ENCODE data around the gene FRY.

FRY gene

GRCh38 chr13:32016119-32016518 lies 15.5 kb upstream of the FRY start:
- DNase-seq (ENCODE audit: low spot score) = no peak
- in situ Hi-C loops (cut with MboI; ENCODE audit: low pct_unique_long_range_greater_than_20kb, low sequenced_read_pairs, unreplicated experiment) = loop anchor here (10.0 kb wide), 1 partner anchor 101 kb away; no protein-coding TSS in a partner anchor
- TF ChIP-seq, protein P1, sequence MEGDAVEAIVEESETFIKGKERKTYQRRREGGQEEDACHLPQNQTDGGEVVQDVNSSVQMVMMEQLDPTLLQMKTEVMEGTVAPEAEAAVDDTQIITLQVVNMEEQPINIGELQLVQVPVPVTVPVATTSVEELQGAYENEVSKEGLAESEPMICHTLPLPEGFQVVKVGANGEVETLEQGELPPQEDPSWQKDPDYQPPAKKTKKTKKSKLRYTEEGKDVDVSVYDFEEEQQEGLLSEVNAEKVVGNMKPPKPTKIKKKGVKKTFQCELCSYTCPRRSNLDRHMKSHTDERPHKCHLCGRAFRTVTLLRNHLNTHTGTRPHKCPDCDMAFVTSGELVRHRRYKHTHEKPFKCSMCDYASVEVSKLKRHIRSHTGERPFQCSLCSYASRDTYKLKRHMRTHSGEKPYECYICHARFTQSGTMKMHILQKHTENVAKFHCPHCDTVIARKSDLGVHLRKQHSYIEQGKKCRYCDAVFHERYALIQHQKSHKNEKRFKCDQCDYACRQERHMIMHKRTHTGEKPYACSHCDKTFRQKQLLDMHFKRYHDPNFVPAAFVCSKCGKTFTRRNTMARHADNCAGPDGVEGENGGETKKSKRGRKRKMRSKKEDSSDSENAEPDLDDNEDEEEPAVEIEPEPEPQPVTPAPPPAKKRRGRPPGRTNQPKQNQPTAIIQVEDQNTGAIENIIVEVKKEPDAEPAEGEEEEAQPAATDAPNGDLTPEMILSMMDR (IDR thresholded peaks at IDR 0.05; ENCODE audit: extremely low read depth, insufficient read depth, missing control alignments) = no peak

DNA sequence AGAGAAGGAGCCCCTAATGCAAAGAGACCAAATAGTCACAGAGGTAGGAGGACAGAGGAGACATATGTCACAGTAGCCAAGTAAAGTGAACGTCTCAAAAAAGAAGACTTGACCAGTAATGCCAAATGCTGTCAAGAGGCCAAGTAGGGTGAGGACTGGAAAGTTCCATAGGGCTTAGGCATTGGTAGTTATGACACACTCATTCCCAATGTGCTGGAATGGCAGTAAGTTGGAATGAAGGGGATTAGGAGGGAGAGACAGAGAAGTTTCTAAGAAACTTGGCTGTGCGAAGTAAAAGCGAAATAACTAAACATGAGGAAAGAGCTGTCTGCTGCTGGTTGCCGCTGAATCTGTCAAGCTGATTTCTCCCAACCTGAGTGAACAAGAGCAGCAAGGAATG lies 14.9 kb upstream of the FRY start:
- TF ChIP-seq, protein P1 (IDR thresholded peaks at IDR 0.05; ENCODE audit: extremely low read depth, insufficient read depth, missing control alignments) = no peak
- in situ Hi-C loops (cut with MboI; ENCODE audit: low pct_unique_long_range_greater_than_20kb, low sequenced_read_pairs, unreplicated experiment) = loop anchor here (10.0 kb wide), 1 partner anchor 102 kb away; no protein-coding TSS in a partner anchor
- no peak for DNase-seq (ENCODE audit: low spot score)

DNA sequence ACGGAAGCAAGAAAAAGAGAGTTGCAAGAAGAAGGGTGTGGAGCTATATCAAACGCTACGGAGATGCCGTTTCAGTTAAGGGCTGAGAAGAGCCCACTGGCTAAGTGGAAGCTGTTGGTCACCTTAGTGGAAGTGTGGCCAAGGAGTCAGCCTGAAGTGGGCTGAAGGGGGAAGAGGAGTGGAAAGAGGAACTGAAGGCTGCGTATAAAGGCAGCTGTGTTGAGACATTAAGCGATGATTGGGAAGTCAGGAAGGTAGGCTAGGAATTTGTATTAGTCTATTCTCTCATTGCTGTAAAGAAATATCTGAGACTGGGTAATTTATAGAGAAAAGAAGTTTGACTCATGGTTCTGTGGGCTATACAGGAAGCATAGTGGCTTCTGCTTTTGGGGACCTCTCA lies 14.1 kb upstream of the FRY start:
- in situ Hi-C loops (cut with MboI; ENCODE audit: low pct_unique_long_range_greater_than_20kb, low sequenced_read_pairs, unreplicated experiment) = loop anchor here (10.0 kb wide), 1 partner anchor 103 kb away; no protein-coding TSS in a partner anchor
- TF ChIP-seq, protein P1 (IDR thresholded peaks at IDR 0.05; ENCODE audit: extremely low read depth, insufficient read depth, missing control alignments) = no peak

GRCh38 chr13:32019612-32020233 lies 11.9 kb upstream of the FRY start:
- TF ChIP-seq, protein P1 (IDR thresholded peaks at IDR 0.05; ENCODE audit: extremely low read depth, insufficient read depth, missing control alignments) = peak; percentile 88
- in situ Hi-C loops (cut with MboI; ENCODE audit: low pct_unique_long_range_greater_than_20kb, low sequenced_read_pairs, unreplicated experiment) = loop anchor here (10.0 kb wide), 2 partner anchors 105 to 295 kb away; partner anchors contain the start of genes BRCA2 and ZAR1L
- peak; percentile 70 for DNase-seq (ENCODE audit: low spot score)

More for the DNA sequence above, 14.1 kb upstream of the FRY start:
- DNase-seq (ENCODE audit: low spot score) = no peak

GRCh38 chr13:32021785-32022184 lies 9.8 kb upstream of the FRY start:
- in situ Hi-C loops (cut with MboI; ENCODE audit: low pct_unique_long_range_greater_than_20kb, low sequenced_read_pairs, unreplicated experiment) = loop anchor here (10.0 kb wide), 1 partner anchor 293 kb away; the partner anchor contains the start of genes BRCA2 and ZAR1L
- TF ChIP-seq, protein P1 (IDR thresholded peaks at IDR 0.05; ENCODE audit: extremely low read depth, insufficient read depth, missing control alignments) = no peak
- no peak for DNase-seq (ENCODE audit: low spot score)

DNA sequence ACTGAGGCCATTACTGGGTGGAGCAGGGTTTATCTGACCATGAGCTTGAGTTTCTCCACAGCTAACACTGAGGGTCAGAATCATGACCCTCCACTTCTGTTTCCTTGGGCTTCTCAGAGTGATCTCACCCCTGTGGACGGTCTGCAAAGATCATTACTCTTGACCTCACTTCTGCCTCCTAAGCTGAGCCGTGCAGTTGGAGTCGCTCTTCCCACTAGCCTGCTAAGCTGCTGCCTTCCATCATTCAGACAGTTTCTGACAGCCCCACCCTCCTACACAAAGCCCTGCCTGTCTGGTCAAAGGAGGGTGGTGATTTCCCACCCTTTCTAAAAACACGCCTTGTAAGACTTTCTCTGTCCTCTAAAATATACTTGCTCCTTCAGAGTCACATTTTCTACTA lies 9.3 kb upstream of the FRY start:
- no peak for DNase-seq (ENCODE audit: low spot score)
- TF ChIP-seq, protein P1 (IDR thresholded peaks at IDR 0.05; ENCODE audit: extremely low read depth, insufficient read depth, missing control alignments) = no peak
- in situ Hi-C loops (cut with MboI; ENCODE audit: low pct_unique_long_range_greater_than_20kb, low sequenced_read_pairs, unreplicated experiment) = loop anchor here (10.0 kb wide), 1 partner anchor 292 kb away; the partner anchor contains the start of genes BRCA2 and ZAR1L

All from GM13977 (cell line).